Left lung (tissue), 10 donors: ENCODE results near the gene MAGI1. TPM values are rescaled to one million over a fixed set of nuclear protein-coding genes. Genes with fewer than 3 reads are reported as not detected.

Source experiments
- ATAC-seq: fragments of 200-7000 bp; cut with Tn5 transposase; one replicate; pipeline ENCODE4 v1.9.1; 2020; ENCODE audit warnings: moderate library complexity
- DNase-seq, 4 donors: peaks; one replicate each; pipeline ENCODE4 v3.0.0-alpha.2; 2013 to 2020
- H3K27ac ChIP-seq, 2 donors: fragments of 200-600 bp; sonication (generic) in 1 of 2; one replicate each; pipeline versions ENCODE4 v1.5.0 to v1.8.0; 2020 to 2021
- H3K27me3 ChIP-seq, 2 donors: fragments of 200-600 bp; sonication (generic) in 1 of 2; one replicate each; pipeline versions ENCODE4 v1.5.0 to v1.8.0; 2020 to 2021
- H3K36me3 ChIP-seq, 2 donors: fragments of 200-600 bp; sonication (generic) in 1 of 2; one replicate each; pipeline versions ENCODE4 v1.5.0 to v1.8.0; 2020 to 2021
- H3K4me1 ChIP-seq, 2 donors: fragments of 200-600 bp; one replicate each; pipeline ENCODE4 v1.8.0; 2021
- H3K4me3 ChIP-seq, 2 donors: fragments of 200-600 bp; sonication (generic) in 1 of 2; one replicate each; pipeline versions ENCODE4 v1.5.0 to v1.8.0; 2020 to 2021; ENCODE audit warnings: mild to moderate bottlenecking in 1 of 2
- H3K9me3 ChIP-seq, 2 donors: fragments of 200-600 bp; sonication (generic) in 1 of 2; one replicate each; pipeline versions ENCODE4 v1.5.0 to v1.8.0; 2020 to 2021
- intact Hi-C, 2 donors: fragments of 100-400 bp; cut with DNase I; formaldehyde crosslinking; loops; one replicate each; pipeline versions ENCODE4 v1.11.2 to v1.14.2; 2022
- polyA plus RNA-seq, 6 donors: library from polyadenylated mRNA; unstranded; fragments of 120-200 nt; gene quantifications; one replicate each; pipeline ENCODE4 v1.2.1, GENCODE V29; 2013; ENCODE audit not compliant: insufficient read length in 6 of 6
- total RNA-seq, 2 donors: library from RNA; stranded (reverse); fragmentation: NEBNext Ultra II Directional; extraction: Animal tissue kit (Norgen Biotek cat#: 25700); gene quantifications; one replicate each; pipeline ENCODE4 v1.2.1, GENCODE V29; 2021
- TF ChIP-seq, protein P1 (sequence below), 2 donors: fragments of 200-600 bp; sonication (generic) in 1 of 2; IDR thresholded peaks; one replicate each; pipeline versions ENCODE4 v1.5.0 to v1.8.0; 2021; ENCODE audit warnings: antibody characterized with exemption in 2 of 2
- donor health status: DM: no; HTN: yes; CAD: no.
- donor health status: DM: no; HTN: no; CAD: no.

Gene MAGI1
- total and polyA plus RNA-seq, 8 donors, result 25.4 to 32.0 (median 28.7) TPM

GRCh38 chr3:65732051-65732935 lies 306.4 kb downstream of the MAGI1 start:
- H3K27ac ChIP-seq, result no peak overlapping the region
- peak in 2 of 4 donors; percentile 55 to 71 for DNase-seq
- TF ChIP-seq, protein P1, sequence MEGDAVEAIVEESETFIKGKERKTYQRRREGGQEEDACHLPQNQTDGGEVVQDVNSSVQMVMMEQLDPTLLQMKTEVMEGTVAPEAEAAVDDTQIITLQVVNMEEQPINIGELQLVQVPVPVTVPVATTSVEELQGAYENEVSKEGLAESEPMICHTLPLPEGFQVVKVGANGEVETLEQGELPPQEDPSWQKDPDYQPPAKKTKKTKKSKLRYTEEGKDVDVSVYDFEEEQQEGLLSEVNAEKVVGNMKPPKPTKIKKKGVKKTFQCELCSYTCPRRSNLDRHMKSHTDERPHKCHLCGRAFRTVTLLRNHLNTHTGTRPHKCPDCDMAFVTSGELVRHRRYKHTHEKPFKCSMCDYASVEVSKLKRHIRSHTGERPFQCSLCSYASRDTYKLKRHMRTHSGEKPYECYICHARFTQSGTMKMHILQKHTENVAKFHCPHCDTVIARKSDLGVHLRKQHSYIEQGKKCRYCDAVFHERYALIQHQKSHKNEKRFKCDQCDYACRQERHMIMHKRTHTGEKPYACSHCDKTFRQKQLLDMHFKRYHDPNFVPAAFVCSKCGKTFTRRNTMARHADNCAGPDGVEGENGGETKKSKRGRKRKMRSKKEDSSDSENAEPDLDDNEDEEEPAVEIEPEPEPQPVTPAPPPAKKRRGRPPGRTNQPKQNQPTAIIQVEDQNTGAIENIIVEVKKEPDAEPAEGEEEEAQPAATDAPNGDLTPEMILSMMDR (IDR thresholded peaks at IDR 0.05), result peak; percentile 68 to 71
- H3K4me1 ChIP-seq, result peaks cover 4 to 7% of the 10 kb centered on the region in 2 donors
- no peaks in the 10 kb centered on the region for H3K9me3 ChIP-seq
- no peaks in the 10 kb centered on the region for H3K36me3 ChIP-seq
- no peaks in the 10 kb centered on the region for H3K27me3 ChIP-seq
- intact Hi-C loops, result no loop called here
- peak; percentile 95 for ATAC-seq
- no peak overlapping the region for H3K4me3 ChIP-seq

GRCh38 chr3:65730449-65730848 lies 308.3 kb downstream of the MAGI1 start:
- intact Hi-C loops, result no loop called here
- DNase-seq (no peak), ATAC-seq (no peak)
- Histone ChIP-seq H3K4me3 (no peak overlapping the region), H3K27me3 (no peaks in the 10 kb centered on the region), H3K27ac (peak overlapping the region in 1 of 2 donors; percentile 16), H3K9me3 (no peaks in the 10 kb centered on the region), H3K4me1 (peaks cover 7 to 8% of the 10 kb centered on the region in 2 donors), H3K36me3 (no peaks in the 10 kb centered on the region)
- TF ChIP-seq, protein P1 (IDR thresholded peaks at IDR 0.05), result no peak

DNA sequence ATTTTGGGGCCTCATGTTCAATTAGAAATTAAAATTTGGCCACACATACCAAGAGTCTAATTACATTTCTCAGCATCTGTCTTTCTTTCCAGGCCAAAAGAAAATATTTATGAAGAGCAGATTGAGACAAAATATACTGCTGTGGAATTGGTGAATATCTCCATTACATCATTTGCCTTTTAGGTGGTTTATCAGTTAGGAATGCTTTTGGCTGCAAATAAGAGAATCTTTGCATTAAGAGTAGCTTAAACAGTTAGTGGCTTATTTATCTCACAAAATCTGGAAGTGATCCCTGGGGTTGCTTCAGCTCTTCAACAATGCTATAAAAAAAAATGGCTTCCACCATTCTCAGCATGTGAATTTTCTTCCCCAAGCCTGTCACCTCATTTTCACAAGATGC lies 308.7 kb downstream of the MAGI1 start:
- intact Hi-C loops, result no loop called here

GRCh38 chr3:65729555-65729954 lies 309.2 kb downstream of the MAGI1 start:
- TF ChIP-seq, protein P1 (IDR thresholded peaks at IDR 0.05), result no peak
- DNase-seq (peak in 2 of 4 donors; percentile 67 to 78), ATAC-seq (peak; percentile 35)
- Histone ChIP-seq H3K4me3 (no peak overlapping the region), H3K4me1 (peaks cover 7 to 8% of the 10 kb centered on the region in 2 donors), H3K36me3 (no peaks in the 10 kb centered on the region), H3K27me3 (no peaks in the 10 kb centered on the region), H3K9me3 (no peaks in the 10 kb centered on the region), H3K27ac (peak overlapping the region in 1 of 2 donors; percentile 16)
- intact Hi-C loops, result no loop called here

More for the DNA sequence above, 308.7 kb downstream of the MAGI1 start:
- Histone ChIP-seq H3K27me3 (no peaks in the 10 kb centered on the region), H3K9me3 (no peaks in the 10 kb centered on the region), H3K36me3 (no peaks in the 10 kb centered on the region), H3K27ac (peak overlapping the region in 1 of 2 donors; percentile 16), H3K4me1 (peaks cover 7 to 8% of the 10 kb centered on the region in 2 donors), H3K4me3 (no peak overlapping the region)
- no peak for DNase-seq
- ATAC-seq, result no peak
- TF ChIP-seq, protein P1 (IDR thresholded peaks at IDR 0.05), result no peak

DNA sequence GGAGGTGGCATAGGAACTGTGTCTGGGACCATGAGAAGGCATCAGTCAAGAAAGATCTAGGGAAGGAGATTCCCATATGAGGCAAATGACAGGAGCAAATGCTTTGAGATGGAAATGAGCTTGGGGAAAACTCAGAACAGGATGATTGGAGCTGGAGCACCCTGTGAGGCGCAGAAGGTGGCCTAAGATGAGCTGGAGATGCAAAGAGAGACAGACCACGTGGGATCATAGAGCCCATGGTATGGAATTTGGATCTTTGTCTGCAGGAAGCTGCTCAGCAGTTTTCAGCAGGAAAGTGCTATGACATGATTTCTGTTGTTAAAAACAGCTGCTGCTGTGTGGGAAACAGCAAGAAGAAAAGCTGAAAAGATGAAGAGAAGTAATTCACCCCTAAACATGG lies 310.6 kb downstream of the MAGI1 start:
- Histone ChIP-seq H3K36me3 (no peaks in the 10 kb centered on the region), H3K4me3 (no peak overlapping the region), H3K9me3 (no peaks in the 10 kb centered on the region), H3K27me3 (no peaks in the 10 kb centered on the region), H3K4me1 (peaks cover 7 to 8% of the 10 kb centered on the region in 2 donors), H3K27ac (no peak overlapping the region)
- intact Hi-C loops, result no loop called here
- TF ChIP-seq, protein P1 (IDR thresholded peaks at IDR 0.05), result no peak
- DNase-seq (no peak), ATAC-seq (no peak)
